Stimulated activated CD8-positive, alpha-beta memory T cell treated with anti-CD3 and anti-CD28 coated beads, Interleukin-15, amount 100 ng/mL, for 48 hours (primary cell): Measurements from ENCODE around the gene BIK.

Experiments used
- DNase-seq, 2 donors: peaks; one replicate each; pipeline ENCODE4 v3.0.0-alpha.2; 2020; ENCODE audit warnings: low read depth in 2 of 2

Gene BIK

DNA sequence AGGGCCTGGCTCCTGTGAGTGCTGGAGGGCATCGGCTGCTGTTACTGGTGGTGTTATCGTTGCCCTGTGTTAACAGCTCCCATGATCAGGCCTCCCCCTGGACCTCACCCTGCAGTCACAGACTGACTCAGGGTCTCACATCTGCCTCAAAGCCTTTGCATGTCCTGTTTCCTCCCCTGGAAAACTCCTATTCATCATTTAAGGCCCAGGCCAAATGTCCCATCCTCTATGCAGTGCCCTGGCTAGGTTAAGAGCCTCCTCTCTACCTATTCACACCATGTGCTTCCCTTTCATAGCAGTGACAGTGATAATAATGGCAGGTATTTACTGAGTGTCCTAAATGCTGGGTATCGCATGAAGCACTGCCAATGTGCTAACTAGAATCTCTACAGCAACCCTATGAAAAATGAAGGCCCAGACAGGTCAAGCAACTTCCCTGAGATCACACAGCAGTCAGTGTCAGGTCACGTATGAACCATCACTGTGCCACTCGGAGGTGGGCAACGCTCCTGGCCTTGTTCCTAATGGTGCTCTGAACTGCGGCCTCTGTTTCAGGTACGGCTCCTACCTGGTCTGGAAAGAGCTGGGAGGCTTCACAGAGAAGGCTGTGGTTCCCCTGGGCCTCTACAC lies 50.1 kb downstream of the BIK start:
- no peak for DNase-seq

DNA sequence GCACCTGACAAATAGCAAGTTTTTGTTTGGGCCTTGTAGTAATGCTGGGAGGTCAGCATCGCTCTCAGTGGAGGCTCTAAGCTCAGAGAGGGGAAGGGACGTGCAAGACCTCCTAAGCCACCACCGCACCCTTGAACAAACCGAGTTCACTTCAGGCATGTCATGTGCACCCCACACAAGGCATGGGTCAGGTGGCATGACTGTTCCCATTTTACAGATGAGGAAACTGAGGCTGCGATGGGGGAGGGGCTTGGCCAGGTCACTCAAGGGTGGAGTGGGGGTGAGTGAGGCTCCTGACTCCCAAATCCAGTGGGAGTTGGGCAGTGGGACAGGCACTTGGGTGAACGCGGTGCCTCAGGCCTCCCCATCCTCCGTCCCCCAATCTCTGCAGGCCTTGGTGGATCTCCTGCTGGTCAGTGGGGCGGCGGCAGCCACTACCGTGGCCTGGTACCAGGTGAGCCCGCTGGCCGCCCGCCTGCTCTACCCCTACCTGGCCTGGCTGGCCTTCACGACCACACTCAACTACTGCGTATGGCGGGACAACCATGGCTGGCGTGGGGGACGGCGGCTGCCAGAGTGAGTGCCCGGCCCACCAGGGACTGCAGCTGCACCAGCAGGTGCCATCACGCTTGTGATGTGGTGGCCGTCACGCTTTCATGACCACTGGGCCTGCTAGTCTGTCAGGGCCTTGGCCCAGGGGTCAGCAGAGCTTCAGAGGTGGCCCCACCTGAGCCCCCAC lies 52.0 kb downstream of the BIK start:
- DNase-seq, result no peak

- no peak for DNase-seq
These were observed 52.8 kb downstream of the BIK start for GRCh38 chr22:43163241-43163795.

DNA sequence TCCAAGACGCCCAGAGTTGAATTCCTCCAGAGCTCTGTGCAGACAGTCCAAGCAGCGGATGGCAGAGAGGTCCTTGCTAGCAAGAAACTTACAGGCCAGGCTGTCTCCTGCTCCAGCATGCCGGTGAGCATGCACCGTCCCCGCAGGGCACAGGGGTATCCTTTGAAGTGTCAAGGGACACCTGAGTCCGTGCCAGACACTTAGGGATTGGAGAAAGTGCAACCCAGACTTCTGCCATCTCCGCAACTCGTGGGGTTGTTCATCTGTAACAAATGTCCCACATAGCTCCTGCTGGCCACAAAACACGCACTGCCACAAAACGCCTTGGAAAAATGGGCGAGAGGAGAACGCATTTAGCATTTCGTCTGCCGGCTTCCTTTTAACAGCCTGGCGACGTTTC lies 54.1 kb downstream of the BIK start:
- DNase-seq, result no peak

GRCh38 chr22:43166132-43166930 lies 55.8 kb downstream of the BIK start:
- no peak for DNase-seq

GRCh38 chr22:43167001-43167589 lies 56.5 kb downstream of the BIK start:
- DNase-seq, result no peak

- no peak for DNase-seq
These were observed 58.1 kb downstream of the BIK start for GRCh38 chr22:43168471-43169309.

- no peak for DNase-seq
These were observed 59.0 kb downstream of the BIK start for GRCh38 chr22:43169310-43170130.

GRCh38 chr22:43170131-43170480 lies 59.6 kb downstream of the BIK start:
- no peak for DNase-seq

GRCh38 chr22:43171019-43171491 lies 60.5 kb downstream of the BIK start:
- DNase-seq, result no peak

- DNase-seq, result no peak
These were observed 61.1 kb downstream of the BIK start for GRCh38 chr22:43171607-43172006.

DNA sequence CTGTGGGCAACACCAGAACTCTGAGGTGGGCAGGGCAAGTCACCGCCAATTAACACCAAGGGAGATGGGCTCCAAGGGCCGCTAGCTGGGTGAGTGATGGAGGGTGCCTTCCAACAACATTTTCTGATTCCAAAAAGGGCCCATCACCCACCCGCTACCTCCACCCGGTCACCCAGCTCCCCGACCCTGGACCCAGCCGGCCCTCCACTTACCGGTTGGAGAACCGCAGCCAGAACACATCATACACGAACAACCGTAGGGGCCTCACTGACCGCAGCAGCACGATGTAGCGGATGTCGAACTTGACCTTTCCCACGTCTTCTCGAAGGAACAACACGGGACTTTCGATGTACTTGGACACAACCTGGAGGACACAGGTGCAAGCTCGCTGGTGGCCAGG lies 61.6 kb downstream of the BIK start:
- no peak for DNase-seq

DNA sequence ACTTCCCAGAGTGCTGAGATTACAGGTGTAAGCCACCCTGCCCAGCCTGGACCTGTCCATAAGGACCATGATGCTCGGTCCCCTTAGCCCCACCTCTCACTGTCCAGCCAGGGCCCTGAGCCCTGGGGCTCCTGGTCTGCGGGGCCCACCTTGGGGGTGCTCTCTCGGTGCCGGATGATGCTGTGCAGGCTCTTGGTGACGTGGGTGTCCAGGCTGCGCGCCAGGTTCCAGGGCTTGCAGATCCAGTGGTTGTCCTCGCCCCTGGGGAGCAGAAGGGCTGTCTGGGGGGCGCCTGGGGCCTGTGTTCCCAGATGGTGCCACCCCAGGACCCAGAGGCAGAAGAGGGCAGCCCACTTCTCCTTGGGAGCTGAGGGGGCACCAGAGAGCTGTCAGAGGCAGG lies 63.0 kb downstream of the BIK start:
- no peak for DNase-seq

DNA sequence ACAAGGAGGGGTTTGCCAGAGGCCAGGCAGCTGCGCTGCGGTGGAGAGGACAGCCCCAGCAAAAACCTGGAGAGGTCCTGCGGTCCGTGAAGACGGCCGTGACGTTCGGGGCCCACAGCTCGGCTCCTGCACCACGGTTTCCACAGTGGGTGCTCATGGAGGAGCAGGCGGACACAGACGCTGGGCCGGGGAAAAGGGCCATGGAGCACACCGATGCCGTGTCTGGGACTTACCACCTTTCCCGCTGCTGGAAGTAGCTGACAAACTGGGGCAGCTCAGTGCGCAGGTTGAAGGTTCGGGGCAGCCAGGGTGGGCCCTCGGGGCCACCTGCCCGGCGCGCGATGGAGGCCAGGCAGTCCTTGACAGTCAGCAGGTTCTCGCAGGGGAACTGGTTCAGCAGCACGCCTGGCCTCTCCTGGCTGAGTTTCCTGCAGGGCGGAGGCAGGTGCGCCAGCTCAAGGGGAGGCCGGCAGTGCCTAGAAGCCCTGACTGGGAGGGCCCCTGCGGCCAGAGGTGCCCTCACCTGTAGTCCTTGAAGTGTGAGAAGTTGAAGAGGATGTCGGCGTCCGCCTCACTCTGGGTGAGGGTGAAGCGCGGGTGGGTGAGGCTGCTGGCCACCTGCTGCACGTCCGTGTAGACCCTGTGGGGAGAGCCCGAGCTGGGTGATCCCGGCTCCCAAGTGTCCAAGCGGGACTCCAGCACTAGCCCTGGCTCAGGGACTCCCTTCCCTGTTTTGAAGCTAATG lies 63.6 kb downstream of the BIK start:
- DNase-seq, result no peak

DNA sequence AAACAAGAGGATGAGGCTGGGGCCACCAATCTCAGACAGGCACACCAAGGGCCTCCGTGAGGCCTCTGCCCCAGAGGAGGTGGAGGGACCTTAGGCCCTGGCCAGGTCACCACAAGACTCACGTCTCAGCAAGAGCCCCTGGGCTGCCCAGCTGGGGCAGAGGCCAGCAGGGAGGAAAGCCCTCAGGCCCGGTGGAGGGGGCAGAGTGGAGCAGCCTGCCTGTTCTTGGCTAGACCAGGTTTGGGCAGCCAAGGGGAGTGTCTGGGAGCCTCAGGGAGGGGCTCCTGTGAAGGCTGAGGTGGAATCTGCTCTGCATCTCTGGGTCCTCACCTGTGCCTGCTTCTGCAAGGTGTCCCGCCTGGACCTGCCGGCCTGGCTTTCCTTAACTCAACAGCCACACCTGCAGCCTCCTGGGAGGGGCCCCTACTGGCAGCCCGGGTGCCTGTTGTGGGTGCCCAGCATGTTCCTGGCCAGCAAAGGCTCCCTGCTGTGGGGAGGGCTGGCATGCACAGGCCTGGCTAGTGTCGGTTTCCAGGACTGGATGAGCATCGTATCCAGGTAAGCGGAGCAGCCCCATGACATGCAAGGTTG lies 64.5 kb downstream of the BIK start:
- no peak for DNase-seq

DNA sequence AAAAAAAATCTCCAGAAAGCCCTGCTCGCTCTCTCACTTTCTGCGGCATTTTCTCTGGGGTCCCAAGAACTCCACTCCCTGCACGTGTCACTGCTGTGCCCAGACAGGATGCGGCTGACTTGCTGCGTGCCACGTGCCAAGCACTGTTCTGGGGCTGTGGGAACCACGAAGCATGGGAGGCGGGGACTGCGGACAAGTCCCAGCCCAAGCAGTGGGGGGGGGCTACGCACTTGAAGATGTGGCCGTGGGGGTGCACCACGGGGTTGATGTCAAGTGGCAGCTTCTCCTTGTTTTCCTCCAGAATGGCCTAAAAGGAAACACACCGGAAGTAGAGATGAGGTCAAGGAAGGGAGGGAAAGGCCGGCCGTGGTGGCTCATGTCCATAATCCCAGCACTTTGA lies 65.5 kb downstream of the BIK start:
- DNase-seq, result no peak

DNA sequence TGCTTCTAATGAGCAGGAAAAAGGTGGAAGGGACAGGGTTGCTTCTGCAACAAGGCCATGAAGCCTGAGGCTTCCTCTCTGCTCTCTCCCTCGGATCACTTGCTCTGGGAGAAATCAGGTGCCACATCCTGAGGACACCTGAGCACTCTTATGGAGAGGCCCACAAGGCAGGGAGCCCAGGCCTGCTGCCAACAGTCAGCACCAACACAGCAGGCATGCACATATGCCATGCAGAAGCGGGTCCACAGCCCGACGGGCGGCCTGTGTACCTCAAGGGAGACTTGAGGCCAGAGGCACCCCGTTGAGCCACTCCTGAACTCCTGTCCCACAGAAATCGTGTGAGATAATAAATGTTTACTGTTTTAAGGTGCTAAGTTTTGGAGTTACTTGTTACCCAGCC lies 66.9 kb downstream of the BIK start:
- no peak for DNase-seq
